GM12891 (cell line): ENCODE results near the gene PSMB3.

Experiments used
- PAX5 ChIP-seq: IDR thresholded peaks from 2 replicates; pipeline ENCODE4 v1.6.1; 2011; ENCODE audit warnings: low read length, moderate library complexity, mild to moderate bottlenecking; ENCODE audit not compliant: insufficient read depth, severe bottlenecking
- POLR2A ChIP-seq: IDR thresholded peaks from 2 replicates; pipeline ENCODE4 v1.6.1; 2011; ENCODE audit warnings: low read depth, low read length, control low read depth
- POLR2AphosphoS5 ChIP-seq: IDR thresholded peaks from 2 replicates; pipeline ENCODE4 v1.6.1; 2011; ENCODE audit warnings: low read depth, low read length, control low read depth
- POU2F2 ChIP-seq: IDR thresholded peaks from 2 replicates; pipeline ENCODE4 v1.6.1; 2011; ENCODE audit warnings: low read depth, mild to moderate bottlenecking, control low read depth, low read length, moderate library complexity
- SPI1 ChIP-seq: IDR thresholded peaks from 2 replicates; pipeline ENCODE4 v1.6.1; 2011; ENCODE audit warnings: low read depth, low read length, control low read depth
- TAF1 ChIP-seq: IDR thresholded peaks from 2 replicates; pipeline ENCODE4 v1.6.1; 2011; ENCODE audit warnings: low read depth, low read length, control low read depth

DNA sequence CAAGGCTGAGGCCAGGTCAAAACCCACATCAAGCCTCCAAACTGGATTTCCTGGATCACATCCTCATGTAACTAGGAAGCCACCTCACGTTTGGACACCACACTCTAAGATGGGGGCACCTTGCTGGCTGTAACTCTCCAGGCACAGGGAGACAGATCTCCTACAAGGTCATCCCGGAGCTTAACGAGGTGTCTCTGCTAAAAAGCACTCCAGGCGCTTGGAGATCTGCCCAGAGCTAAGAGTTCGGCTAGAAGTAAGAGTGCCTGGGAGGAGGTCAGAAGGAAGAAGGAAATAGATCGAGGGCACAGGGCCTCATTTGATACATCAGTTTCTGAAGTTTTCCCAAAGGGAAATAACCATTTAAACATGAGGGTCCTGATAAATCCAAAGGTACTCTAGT lies 15.9 kb downstream of the PSMB3 start:
- TF ChIP-seq POLR2A: no peak
- TF ChIP-seq POLR2AphosphoS5: no peak
- TF ChIP-seq TAF1: no peak
- no peak for TF ChIP-seq PAX5
- no peak for TF ChIP-seq SPI1
- TF ChIP-seq POU2F2: no peak
